OCI-LY3 (cell line): ENCODE data around the gene GATAD2B.
"Not testable (repeated sequence)": the region's sequence is repeated elsewhere in the genome, so short reads cannot be mapped to it uniquely, and the experiment has no call there.

Experiments used
- H2AFZ ChIP-seq: fragments of 200-600, 300-600 bp; shearing (Covaris generic); 2 replicates; pipeline ENCODE4 v1.6.0; 2014; ENCODE audit warnings: antibody characterized with exemption, low read depth, low read length
- H3K27ac ChIP-seq: fragments of 200-600, 300-600 bp; sonication (generic); 2 replicates; pipeline ENCODE4 v1.5.1; 2014; ENCODE audit warnings: mild to moderate bottlenecking, low read length, moderate library complexity, mixed read lengths
- H3K27me3 ChIP-seq: fragments of 200-600, 300-600 bp; sonication (generic); 2 replicates; pipeline ENCODE4 v1.6.1; 2014; ENCODE audit warnings: low read depth, low read length, mixed read lengths
- H3K36me3 ChIP-seq: fragments of 200-600, 300-600 bp; sonication (generic); replicated peaks from 2 replicates; pipeline ENCODE3; 2014; ENCODE audit warnings: low read depth, low read length, mixed read lengths
- H3K4me1 ChIP-seq: fragments of 300-600, 200-600 bp; sonication (generic); 2 replicates; pipeline ENCODE4 v1.6.1; 2014; ENCODE audit warnings: low read length, mixed read lengths
- H3K4me2 ChIP-seq: fragments of 200-600, 300-600 bp; sonication (generic); 2 replicates; pipeline ENCODE4 v1.6.1; 2014; ENCODE audit warnings: low read length, mixed read lengths
- H3K4me3 ChIP-seq: fragments of 300-600, 200-600 bp; sonication (generic); 2 replicates; pipeline ENCODE4 v1.5.1; 2014; ENCODE audit warnings: antibody characterized with exemption, mild to moderate bottlenecking, low read length, moderate library complexity
- H3K79me2 ChIP-seq: fragments of 300-600, 200-600 bp; shearing (Covaris generic); 2 replicates; pipeline ENCODE4 v1.6.1; 2014; ENCODE audit warnings: mild to moderate bottlenecking, low read length, mixed read lengths
- H3K9ac ChIP-seq: fragments of 300-600, 200-600 bp; shearing (Covaris generic); 2 replicates; pipeline ENCODE4 v1.6.0; 2014; ENCODE audit warnings: mild to moderate bottlenecking, low read length, moderate library complexity
- H3K9me3 ChIP-seq: fragments of 200-600, 300-600 bp; shearing (Covaris generic); 2 replicates; pipeline ENCODE4 v1.6.1; 2014; ENCODE audit warnings: low read length, mixed read lengths; ENCODE audit not compliant: insufficient read depth
- H4K20me1 ChIP-seq: fragments of 200-600, 300-600 bp; sonication (generic); 2 replicates; pipeline ENCODE4 v1.6.1; 2016; ENCODE audit warnings: low read length, mixed read lengths; ENCODE audit not compliant: insufficient read depth
- CTCF ChIP-seq: fragments of 200-600, 300-600 bp; sonication (generic); IDR thresholded peaks from 2 replicates; pipeline ENCODE4 v1.5.1; 2014; ENCODE audit warnings: antibody characterized with exemption, low read length, low read depth
- EZH2phosphoT487 ChIP-seq: fragments of 200-600 bp; shearing (Covaris generic); IDR thresholded peaks from 2 replicates; pipeline ENCODE4 v1.6.1; 2018; ENCODE audit warnings: antibody characterized with exemption, mixed run types, low read depth

GATAD2B gene

GRCh38 chr1:153841463-153841994, 81.2 kb downstream of the GATAD2B start:
- H3K27ac ChIP-seq = peak overlapping the region; percentile 70

GRCh38 chr1:153840774-153841173, 82.0 kb downstream of the GATAD2B start:
- H3K4me1 ChIP-seq = peaks cover 47% of the 10 kb centered on the region
- not testable (repeated sequence) for H3K27me3 ChIP-seq, H2AFZ ChIP-seq, H3K9me3 ChIP-seq, H3K9ac ChIP-seq
- 0 out of 2 replicates have a peak overlapping the region, but pooled peaks have one; percentile 10 for H3K4me3 ChIP-seq
- H4K20me1 ChIP-seq = peaks cover 21% of the 10 kb centered on the region
- peaks cover 30% of the 10 kb centered on the region for H3K79me2 ChIP-seq
- H3K36me3 ChIP-seq = peaks cover 20% of the 10 kb centered on the region
- H3K4me2 ChIP-seq = peak overlapping the region; percentile 54
- peak overlapping the region; percentile 70; the same call in 1 of the 2 replicates for H3K27ac ChIP-seq

More at GRCh38 chr1:153841463-153841994, 81.2 kb downstream of the GATAD2B start:
- Histone ChIP-seq H3K4me2 (peak overlapping the region; percentile 54), H3K9me3 (no peaks in the 10 kb centered on the region), H4K20me1 (peaks cover 21% of the 10 kb centered on the region), H2AFZ (no peak overlapping the region), H3K4me3 (peak overlapping the region; percentile 10; the same call in 1 of the 2 replicates), H3K27me3 (no peaks in the 10 kb centered on the region), H3K4me1 (peaks cover 47% of the 10 kb centered on the region), H3K9ac (no peak overlapping the region; the same call in 1 of the 2 replicates), H3K79me2 (peaks cover 29% of the 10 kb centered on the region), H3K36me3 (peaks cover 20% of the 10 kb centered on the region)
- TF ChIP-seq CTCF = no peak
- TF ChIP-seq EZH2phosphoT487 = no peak

GRCh38 chr1:153833968-153834367, 88.8 kb downstream of the GATAD2B start:
- peaks cover 15% of the 10 kb centered on the region for H3K4me1 ChIP-seq
- H3K4me3 ChIP-seq, H3K27me3 ChIP-seq, H3K9ac ChIP-seq, H3K9me3 ChIP-seq, H2AFZ ChIP-seq, H3K36me3 ChIP-seq, H3K27ac ChIP-seq: not testable (repeated sequence)
- H3K79me2 ChIP-seq = peaks cover 30% of the 10 kb centered on the region
- peak overlapping the region; percentile 57; the same call in 1 of the 2 replicates for H3K4me2 ChIP-seq
- peaks cover 19% of the 10 kb centered on the region for H4K20me1 ChIP-seq

- H3K9me3 ChIP-seq = no peaks in the 10 kb centered on the region
- H3K4me2 ChIP-seq = no peak overlapping the region
- H2AFZ ChIP-seq = no peak overlapping the region
- TF ChIP-seq CTCF = no peak
- no peak for TF ChIP-seq EZH2phosphoT487
- no peak overlapping the region for H3K27ac ChIP-seq
- H4K20me1 ChIP-seq = peaks cover 16% of the 10 kb centered on the region
- no peak overlapping the region for H3K9ac ChIP-seq
- peaks cover 30% of the 10 kb centered on the region for H3K79me2 ChIP-seq
- no peak overlapping the region for H3K4me3 ChIP-seq
- H3K4me1 ChIP-seq = peaks cover 15% of the 10 kb centered on the region
- H3K27me3 ChIP-seq = no peaks in the 10 kb centered on the region
- peaks cover 8% of the 10 kb centered on the region for H3K36me3 ChIP-seq
Measured at GRCh38 chr1:153833171-153833570, 89.6 kb downstream of the GATAD2B start.

GRCh38 chr1:153832293-153832692, 90.5 kb downstream of the GATAD2B start:
- no peak overlapping the region for H3K4me2 ChIP-seq
- no peak overlapping the region for H3K27ac ChIP-seq
- TF ChIP-seq EZH2phosphoT487 = no peak
- no peak for TF ChIP-seq CTCF

More at GRCh38 chr1:153832293-153832692, 90.5 kb downstream of the GATAD2B start:
- Histone ChIP-seq H4K20me1 (peaks cover 12% of the 10 kb centered on the region), H3K27me3 (no peaks in the 10 kb centered on the region), H3K9me3 (no peaks in the 10 kb centered on the region), H2AFZ (no peak overlapping the region), H3K9ac (no peak overlapping the region), H3K79me2 (peaks cover 30% of the 10 kb centered on the region), H3K36me3 (peaks cover 16% of the 10 kb centered on the region), H3K4me1 (peaks cover 15% of the 10 kb centered on the region), H3K4me3 (no peak overlapping the region)
